ENCODE results near the gene CDHR5. TPM values are rescaled to one million over a fixed set of nuclear protein-coding genes. Genes with fewer than 3 reads are reported as not detected.

The CDHR5 gene
- total RNA-seq, 1 donor from 2014 or later = not detected

DNA sequence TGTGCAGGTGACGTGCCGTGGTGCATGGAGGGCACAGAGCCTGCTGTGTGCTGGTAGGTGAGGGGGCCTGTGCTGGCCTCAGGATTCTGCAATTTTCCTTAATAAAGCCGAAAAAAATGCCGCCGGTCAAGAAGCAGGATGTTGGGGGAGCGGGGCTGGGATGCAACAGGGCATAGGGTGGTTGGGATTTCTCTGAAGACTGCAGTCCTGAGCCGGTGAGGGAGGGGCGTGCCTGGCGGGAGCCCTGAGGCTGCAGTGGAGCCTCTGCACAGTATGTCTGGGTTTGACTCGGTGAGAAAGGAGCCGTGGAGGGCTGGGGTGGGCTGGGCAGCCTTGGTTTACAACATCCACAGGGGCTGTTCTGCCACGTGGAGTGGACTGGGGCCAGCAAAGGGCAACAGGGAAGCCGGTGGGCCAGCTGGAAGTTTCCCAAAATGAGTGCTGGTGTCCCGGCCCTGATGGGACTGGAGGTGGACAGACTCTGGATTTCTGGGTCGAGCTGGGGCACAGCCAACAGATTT is 1.3 kb downstream of the CDHR5 start:
- intact Hi-C loops (cut with micrococcal nuclease) = no loop called here

GRCh38 chr11:621838-622237 is 2.9 kb downstream of the CDHR5 start:
- intact Hi-C loops (cut with micrococcal nuclease) = no loop called here

- intact Hi-C loops (cut with micrococcal nuclease) = no loop called here
Observed at GRCh38 chr11:620935-621814, 3.6 kb downstream of the CDHR5 start.

DNA sequence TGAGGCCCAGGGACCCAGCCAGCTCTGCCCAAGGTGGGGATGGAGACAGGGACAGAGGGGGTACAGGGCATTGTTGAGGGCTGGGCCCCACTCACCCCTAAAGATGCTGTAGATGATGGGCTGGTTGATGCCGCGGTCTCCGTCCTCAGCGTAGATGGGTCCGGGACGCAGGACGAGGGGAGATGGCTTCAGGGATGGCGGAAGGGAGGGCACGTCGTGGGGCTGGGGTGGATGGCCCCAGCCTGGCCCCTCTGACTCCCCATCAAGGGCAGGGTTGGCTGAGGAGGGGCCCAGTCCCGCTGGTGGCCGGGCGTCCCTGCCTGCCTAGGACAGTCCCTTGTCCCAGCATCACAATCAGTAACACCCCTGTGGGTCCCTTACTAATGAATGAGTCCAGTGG is 4.6 kb downstream of the CDHR5 start:
- intact Hi-C loops (cut with micrococcal nuclease) = no loop called here

DNA sequence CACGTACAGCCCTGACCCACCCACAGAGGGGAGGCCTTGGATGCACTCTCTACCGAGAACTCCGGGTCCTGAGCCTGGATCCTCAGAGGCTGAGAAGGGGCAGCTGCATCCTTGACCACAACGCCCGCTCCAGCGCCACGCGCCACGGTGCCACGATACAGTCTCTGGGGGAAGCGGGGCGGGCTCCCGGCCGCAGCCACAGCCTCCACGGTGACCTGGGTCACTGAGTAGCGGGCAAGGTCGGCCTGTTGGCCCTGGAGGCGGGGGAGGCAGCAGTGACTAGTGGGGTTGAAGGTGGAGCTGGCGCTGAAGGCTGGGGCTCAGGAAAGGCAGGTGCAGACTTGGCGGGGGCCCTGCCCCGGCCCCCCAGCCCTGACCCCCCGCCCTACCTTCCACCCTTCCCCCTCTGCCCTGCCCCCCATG is 5.1 kb downstream of the CDHR5 start:
- intact Hi-C loops (cut with micrococcal nuclease) = no loop called here

DNA sequence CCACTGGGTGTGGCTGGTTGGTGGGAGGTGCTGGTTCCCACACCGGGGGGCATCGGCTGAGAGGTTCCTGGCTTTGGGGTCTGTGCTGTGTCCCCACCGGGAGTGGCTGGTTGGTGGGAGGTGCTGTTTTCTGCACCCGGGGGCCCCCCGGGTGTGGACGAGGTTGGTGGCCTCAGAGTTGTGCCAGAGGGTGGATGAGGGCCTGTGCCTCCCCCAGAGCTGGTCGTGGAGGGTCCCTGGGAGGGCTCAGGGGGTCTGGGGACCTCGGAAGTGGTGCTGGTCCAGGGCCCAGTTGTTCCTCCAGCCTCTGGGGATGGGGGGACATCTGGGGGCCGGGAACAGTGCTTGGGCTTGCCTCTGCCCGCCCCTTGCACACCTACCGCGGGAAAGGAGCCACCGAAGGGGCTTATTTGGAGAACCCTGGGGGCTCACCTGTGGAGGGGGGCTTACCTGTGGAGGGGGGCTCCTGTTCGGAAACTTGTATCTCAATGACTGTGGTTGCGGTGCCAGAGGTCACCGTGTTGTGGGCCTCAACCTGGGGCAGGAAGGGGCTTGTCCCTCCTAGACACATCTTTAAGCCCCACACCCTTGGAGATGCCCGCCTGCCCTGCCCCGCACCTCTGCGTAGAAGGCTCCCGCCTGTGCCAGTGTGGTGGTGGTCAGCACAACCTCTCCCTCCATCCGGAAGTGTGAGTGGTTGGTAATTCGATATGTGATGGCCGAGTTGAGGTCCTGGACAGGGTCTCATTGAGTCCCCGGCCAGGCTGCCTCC is 5.7 kb downstream of the CDHR5 start:
- intact Hi-C loops (cut with micrococcal nuclease) = no loop called here

- intact Hi-C loops (cut with micrococcal nuclease) = loop anchor here (2.0 kb wide), 1 partner anchor 179 kb away; no protein-coding TSS in a partner anchor
Observed at GRCh38 chr11:617912-618682, 6.7 kb downstream of the CDHR5 start.

DNA sequence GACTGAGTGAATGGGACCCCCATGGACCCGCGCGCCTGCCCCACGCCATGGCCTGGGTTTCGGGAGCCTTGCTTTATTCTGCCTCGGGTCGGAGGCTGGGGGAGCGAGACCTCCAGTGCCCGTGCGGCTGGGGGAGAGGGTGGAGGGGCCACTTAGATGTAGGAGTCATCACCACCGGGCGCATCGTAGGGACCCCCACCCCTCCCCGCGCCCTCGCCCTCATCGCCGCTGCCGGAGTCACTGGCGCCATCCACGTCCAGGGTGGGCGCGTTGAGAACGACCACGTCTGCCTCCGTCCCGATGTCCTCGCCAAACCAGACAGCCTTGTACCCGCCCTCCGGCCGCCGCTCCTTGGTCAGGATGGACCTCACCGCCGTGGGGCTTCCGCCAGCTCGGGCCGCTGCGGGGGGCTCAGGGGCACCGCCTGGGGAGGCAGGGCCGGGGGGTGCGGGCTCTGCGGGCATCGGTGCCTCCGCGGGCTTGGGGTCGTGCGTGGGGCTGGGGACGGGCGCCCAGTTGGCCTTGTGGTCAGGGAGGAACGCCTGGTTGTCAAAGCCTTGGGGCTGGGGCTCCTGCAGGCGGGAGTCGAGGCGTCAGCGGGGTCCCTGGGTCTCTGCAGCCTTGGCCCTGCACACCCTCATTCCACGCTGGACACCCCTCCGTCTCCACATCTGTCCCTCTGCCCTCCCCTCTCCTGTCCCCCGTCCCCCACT is 7.4 kb downstream of the CDHR5 start:
- intact Hi-C loops (cut with micrococcal nuclease) = loop anchor here (2.0 kb wide), 1 partner anchor 179 kb away; no protein-coding TSS in a partner anchor

DNA sequence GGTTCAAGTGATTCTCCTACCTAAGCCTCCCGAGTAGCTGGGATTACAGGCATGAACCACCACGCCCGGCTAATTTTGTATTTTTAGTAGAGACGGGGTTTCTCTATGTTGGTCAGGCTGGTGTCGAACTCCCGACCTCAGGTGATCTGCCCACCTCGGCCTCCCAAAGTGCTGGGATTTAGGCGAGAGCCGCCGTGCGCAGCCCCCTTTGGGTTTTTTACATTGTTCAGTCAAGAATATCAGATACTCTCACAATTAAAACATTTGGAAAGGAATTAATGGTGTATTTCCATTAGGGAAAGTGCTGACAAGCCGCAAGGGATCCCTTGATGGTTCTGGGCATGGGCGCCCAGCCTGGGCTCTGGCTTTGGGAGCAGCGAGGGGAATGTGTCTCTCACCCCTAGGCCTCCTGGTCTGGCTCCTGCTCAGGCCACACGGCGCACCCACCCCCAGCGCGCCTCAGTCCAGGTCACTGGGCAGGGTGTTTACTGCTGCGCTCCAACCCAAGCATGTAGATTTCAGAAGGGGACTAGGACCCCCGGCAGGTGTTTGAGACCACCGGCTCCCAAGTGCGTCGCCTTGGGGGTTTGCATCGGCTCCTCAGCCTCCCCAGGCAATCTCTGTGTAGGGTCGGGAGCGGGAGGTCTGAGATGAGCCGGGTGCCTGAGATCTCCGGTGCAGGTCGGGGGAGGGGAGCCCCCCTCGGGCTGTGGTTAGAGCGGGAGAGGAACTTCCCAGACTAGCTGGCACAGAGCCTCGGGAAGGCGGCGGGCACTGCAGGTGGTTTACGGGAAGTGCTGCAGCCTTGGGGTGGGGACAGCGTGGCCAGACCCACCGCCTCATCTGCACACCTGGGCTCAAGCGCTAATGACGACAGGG is 8.2 kb downstream of the CDHR5 start:
- intact Hi-C loops (cut with micrococcal nuclease) = loop anchor here (1.0 to 2.0 kb wide), 7 partner anchors 28 to 180 kb away; partner anchors contain the start of genes HRAS, LMNTD2, PHRF1 and RASSF7

- intact Hi-C loops (cut with micrococcal nuclease) = loop anchor here (1.0 to 2.0 kb wide), 9 partner anchors 27 to 181 kb away; partner anchors contain the start of genes DEAF1, HRAS, LMNTD2 and PHRF1
Observed at GRCh38 chr11:615504-616319, 9.0 kb downstream of the CDHR5 start, which contains the start of gene IRF7. TSS of gene IRF7 (minus strand) at chr11:615950. CDS start at chr11:615364, 586 bp downstream.

DNA sequence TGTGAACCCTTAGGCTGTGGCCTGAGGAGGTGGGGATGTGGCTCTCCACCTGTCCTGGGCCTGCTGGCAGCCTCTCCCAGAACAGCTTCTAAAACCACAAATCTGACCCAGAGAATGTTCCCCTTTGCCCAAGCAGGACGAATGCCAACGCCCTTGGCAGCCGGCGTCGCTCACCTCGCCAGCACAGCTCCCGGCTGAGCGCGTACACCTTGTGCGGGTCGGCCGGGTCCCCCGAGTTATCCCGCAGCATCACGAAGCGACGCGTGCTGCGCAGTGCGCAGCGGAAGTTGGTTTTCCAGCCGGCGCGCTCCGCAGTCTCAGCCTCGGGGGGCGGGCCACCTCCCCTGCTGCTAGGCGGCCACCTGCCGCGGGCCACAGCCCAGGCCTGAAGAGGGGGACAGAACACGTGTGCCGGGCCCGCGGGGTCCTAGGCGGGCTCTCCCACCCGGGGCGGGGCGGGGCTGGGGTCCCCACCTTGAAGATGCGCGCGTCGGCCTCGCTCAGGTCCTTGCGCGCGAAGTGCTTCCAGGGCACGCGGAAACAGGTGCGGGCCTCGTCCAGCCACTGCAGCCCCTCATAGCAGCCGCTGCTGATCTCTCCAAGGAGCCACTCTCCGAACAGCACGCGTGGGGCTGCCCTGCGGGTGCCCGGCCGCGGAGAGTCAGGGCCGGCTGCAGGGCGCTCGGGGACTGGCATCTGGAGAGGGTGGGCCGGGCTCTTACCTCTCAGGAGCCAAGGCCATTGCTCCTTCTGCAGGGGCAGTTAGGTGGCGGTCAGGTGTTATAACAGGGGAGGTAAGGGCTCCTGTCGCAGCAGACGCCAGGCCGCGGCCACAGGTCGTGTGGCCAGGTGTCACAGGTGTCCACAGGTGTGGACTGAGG is 9.9 kb downstream of the CDHR5 start:
- intact Hi-C loops (cut with micrococcal nuclease) = loop anchor here (1.0 to 2.0 kb wide), 2 partner anchors 80 to 132 kb away; partner anchors contain the start of genes DEAF1, TALDO1 and TMEM80

DNA sequence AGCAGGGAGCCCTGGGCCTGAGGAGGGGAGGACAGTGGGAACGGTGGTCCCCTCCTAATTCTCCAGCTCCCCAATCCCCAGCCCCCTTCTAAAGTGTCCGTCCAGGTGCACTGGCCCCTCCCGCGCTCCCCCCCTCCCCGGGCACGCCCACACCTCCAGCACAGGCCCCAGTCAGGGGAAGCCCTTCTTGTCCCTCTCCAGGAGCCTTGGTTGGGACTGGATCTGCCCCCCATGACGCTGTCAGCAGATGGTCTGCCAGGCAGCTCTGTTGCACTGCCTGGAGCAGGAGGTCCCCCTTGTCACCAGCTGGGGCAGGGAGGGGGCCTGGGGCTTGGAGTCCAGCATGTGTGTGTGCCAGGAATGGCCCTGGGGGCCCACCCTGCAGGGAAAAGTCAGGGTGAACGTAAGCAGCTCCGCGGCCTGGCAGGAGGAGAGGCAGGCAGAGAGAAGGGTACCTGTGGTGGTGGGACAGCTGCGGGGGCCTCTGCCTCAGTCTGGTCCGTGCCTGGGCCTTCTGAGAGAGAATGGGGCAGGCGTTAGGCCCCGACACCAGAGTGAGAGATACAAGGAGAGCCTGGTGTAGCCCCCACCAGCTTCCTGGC is 10.6 kb downstream of the CDHR5 start:
- intact Hi-C loops (cut with micrococcal nuclease) = loop anchor here (2.0 kb wide), 1 partner anchor 133 kb away; the partner anchor contains the start of gene TALDO1

- intact Hi-C loops (cut with micrococcal nuclease) = no loop called here
Observed at GRCh38 chr11:613369-613968, 11.3 kb downstream of the CDHR5 start.

DNA sequence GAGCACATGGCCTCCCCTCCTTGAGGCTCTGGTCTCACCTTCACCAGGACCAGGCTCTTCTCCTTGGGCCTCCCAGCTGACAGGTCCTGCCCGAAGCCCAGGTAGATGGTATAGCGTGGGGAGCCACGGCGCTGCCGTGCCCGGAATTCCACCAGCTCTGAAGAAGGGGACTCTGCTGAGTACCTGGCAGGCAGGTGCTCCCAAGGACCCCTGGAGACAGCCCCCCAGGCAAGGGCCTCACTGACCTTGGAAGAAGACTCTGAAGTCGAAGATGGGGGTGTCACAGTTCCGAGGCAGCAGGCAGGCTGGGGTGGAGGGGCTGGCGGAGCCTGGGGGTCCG is 11.8 kb downstream of the CDHR5 start:
- intact Hi-C loops (cut with micrococcal nuclease) = no loop called here

DNA sequence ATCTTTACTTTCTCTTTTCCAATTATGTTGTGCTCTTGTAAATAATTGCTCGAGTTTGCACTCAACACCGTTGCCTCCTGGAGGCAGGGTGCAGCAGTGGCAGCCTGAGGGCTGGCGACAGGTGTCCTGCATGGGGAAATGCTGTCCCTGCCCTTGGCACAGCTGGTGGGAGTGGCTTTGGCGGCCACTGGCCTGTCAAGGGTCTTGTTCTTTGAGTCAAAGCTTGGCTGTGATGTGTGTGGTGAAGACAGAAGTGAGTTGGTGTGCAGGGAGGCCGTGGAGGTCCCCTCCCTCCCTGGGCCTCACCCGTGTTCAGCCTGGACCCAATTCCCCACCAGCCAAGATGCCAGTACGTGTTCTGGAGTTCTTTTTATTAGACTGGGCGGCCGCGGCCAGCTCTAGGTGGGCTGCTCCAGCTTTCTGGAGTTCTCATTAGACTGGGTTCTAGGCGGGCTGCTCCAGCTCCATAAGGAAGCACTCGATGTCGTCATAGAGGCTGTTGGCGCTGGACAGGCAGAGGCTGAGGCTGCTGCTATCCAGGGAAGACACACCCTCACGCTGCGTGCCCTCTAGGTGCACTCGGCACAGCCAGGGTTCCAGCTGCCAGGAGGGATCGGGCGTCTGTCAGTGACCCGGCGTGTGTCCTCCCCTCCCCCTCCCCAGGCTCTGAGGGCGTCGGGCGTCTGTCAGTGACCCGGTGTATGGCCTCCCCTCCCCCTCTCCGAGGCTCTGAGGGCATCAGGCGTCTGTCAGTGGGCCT is 12.4 kb downstream of the CDHR5 start:
- intact Hi-C loops (cut with micrococcal nuclease) = no loop called here
